H9 (cell line): ENCODE measurements around the gene CCL17. TPM values are rescaled to one million over a fixed set of nuclear protein-coding genes. Genes with fewer than 3 reads are reported as not detected.

ENCODE experiments used
- DNase-seq: peaks from one replicate; pipeline ENCODE4 v3.0.0-alpha.2; 2017
- H2AFZ ChIP-seq: one replicate; pipeline ENCODE4 v1.6.1; 2013; ENCODE audit warnings: mild to moderate bottlenecking, low read length, control low read depth, moderate library complexity
- H2AK5ac ChIP-seq: 2 replicates; pipeline ENCODE4 v1.6.1; 2013; ENCODE audit warnings: low read length, control low read depth, mixed read lengths; ENCODE audit not compliant: insufficient read length
- H2BK120ac ChIP-seq: one replicate; pipeline ENCODE4 v1.6.1; 2013; ENCODE audit warnings: low read depth, mild to moderate bottlenecking, low read length, control low read depth, inconsistent platforms; ENCODE audit not compliant: poor library complexity, severe bottlenecking
- H2BK12ac ChIP-seq: 2 replicates; pipeline ENCODE4 v1.6.1; 2013; ENCODE audit warnings: low read length, control low read depth, mixed read lengths, low read depth; ENCODE audit not compliant: insufficient read length
- H2BK15ac ChIP-seq: 2 replicates; pipeline ENCODE4 v1.6.1; 2013; ENCODE audit warnings: low read depth, low read length, control low read depth
- H2BK20ac ChIP-seq: one replicate; pipeline ENCODE4 v1.6.1; 2013; ENCODE audit warnings: low read depth, mild to moderate bottlenecking, low read length, control low read depth, inconsistent platforms; ENCODE audit not compliant: poor library complexity, severe bottlenecking
- H2BK5ac ChIP-seq: 2 replicates; pipeline ENCODE4 v1.6.1; 2013; ENCODE audit warnings: low read length, control low read depth, mixed read lengths; ENCODE audit not compliant: insufficient read length
- H3K14ac ChIP-seq: 2 replicates; pipeline ENCODE4 v1.6.1; 2013; ENCODE audit warnings: low read length, control low read depth; ENCODE audit not compliant: insufficient read depth
- H3K18ac ChIP-seq: 2 replicates; pipeline ENCODE4 v1.6.1; 2013; ENCODE audit warnings: low read depth, mild to moderate bottlenecking, mixed read lengths, low read length, control low read depth; ENCODE audit not compliant: insufficient read length
- H3K23ac ChIP-seq: 2 replicates; pipeline ENCODE4 v1.6.1; 2013; ENCODE audit warnings: low read length, control low read depth, mixed read lengths, low read depth; ENCODE audit not compliant: insufficient read length
- H3K23me2 ChIP-seq: 2 replicates; pipeline ENCODE4 v1.6.1; 2013; ENCODE audit warnings: low read depth, mild to moderate bottlenecking, mixed read lengths, low read length, control low read depth; ENCODE audit not compliant: insufficient read length, poor library complexity, severe bottlenecking
- H3K27ac ChIP-seq: 2 replicates; pipeline ENCODE4 v1.5.1; 2013; ENCODE audit warnings: low read length, control low read depth, mixed read lengths, low read depth; ENCODE audit not compliant: insufficient read length
- H3K27me3 ChIP-seq: 2 replicates; pipeline ENCODE4 v1.6.1; 2013; ENCODE audit warnings: low read length, control low read depth, inconsistent platforms; ENCODE audit not compliant: insufficient read depth
- H3K4ac ChIP-seq: 2 replicates; pipeline ENCODE4 v1.6.1; 2013; ENCODE audit warnings: low read depth, mild to moderate bottlenecking, control low read depth, inconsistent platforms, low read length, moderate library complexity
- H3K4me1 ChIP-seq: 2 replicates; pipeline ENCODE4 v1.6.1; 2013; ENCODE audit warnings: low read length, control low read depth, inconsistent platforms; ENCODE audit not compliant: insufficient read depth
- H3K4me2 ChIP-seq: 2 replicates; pipeline ENCODE4 v1.6.1; 2013; ENCODE audit warnings: low read length, control low read depth, mixed read lengths; ENCODE audit not compliant: insufficient read length, insufficient read depth
- H3K56ac ChIP-seq: 2 replicates; pipeline ENCODE4 v1.6.1; 2013; ENCODE audit warnings: low read depth, mild to moderate bottlenecking, mixed read lengths, low read length, control low read depth; ENCODE audit not compliant: insufficient read length
- H3K79me1 ChIP-seq: 2 replicates; pipeline ENCODE4 v1.6.1; 2013; ENCODE audit warnings: low read depth, mild to moderate bottlenecking, moderate library complexity, low read length, control low read depth, inconsistent platforms; ENCODE audit not compliant: insufficient read depth, poor library complexity, severe bottlenecking
- H3K79me2 ChIP-seq: 2 replicates; pipeline ENCODE4 v1.6.1; 2013; ENCODE audit warnings: low read length, control low read depth, inconsistent platforms; ENCODE audit not compliant: insufficient read depth
- H3K9ac ChIP-seq: 2 replicates; pipeline ENCODE4 v1.6.1; 2013; ENCODE audit warnings: low read length, control low read depth, mixed read lengths; ENCODE audit not compliant: insufficient read length; ENCODE audit errors: extremely low read depth
- H3K9me3 ChIP-seq: one replicate; pipeline ENCODE4 v1.6.1; 2013; ENCODE audit warnings: low read depth, low read length, inconsistent platforms; ENCODE audit not compliant: control insufficient read depth
- H3T11ph ChIP-seq: one replicate; pipeline ENCODE4 v1.6.1; 2013; ENCODE audit warnings: mild to moderate bottlenecking, low read length, control low read depth, inconsistent platforms
- H4K20me1 ChIP-seq: one replicate; pipeline ENCODE4 v1.6.1; 2013; ENCODE audit not compliant: control insufficient read depth, insufficient read length, insufficient read depth
- H4K5ac ChIP-seq: 2 replicates; pipeline ENCODE4 v1.6.1; 2013; ENCODE audit warnings: low read depth, mild to moderate bottlenecking, mixed read lengths, low read length, control low read depth; ENCODE audit not compliant: insufficient read length
- H4K8ac ChIP-seq: replicated peaks from 2 replicates; pipeline ENCODE4 v1.6.1; 2013; ENCODE audit warnings: low read length, control low read depth, mixed read lengths, low read depth; ENCODE audit not compliant: insufficient read length
- H4K91ac ChIP-seq: 2 replicates; pipeline ENCODE4 v1.6.1; 2013; ENCODE audit warnings: low read depth, mild to moderate bottlenecking, moderate library complexity, mixed read lengths, low read length, control low read depth; ENCODE audit not compliant: insufficient read length
- H3K27ac Mint-ChIP-seq, 3 experiments: 2 replicates in 2 of 3; 3 replicates in 1 of 3; pipeline ENCODE4 v1.8.0; 2020 to 2021; ENCODE audit warnings: mixed read lengths in 3 of 3, mild to moderate bottlenecking in 1 of 3, moderate library complexity in 1 of 3
- H3K27me3 Mint-ChIP-seq: 2 replicates; pipeline ENCODE4 v1.8.0; 2021; ENCODE audit warnings: low read depth, mild to moderate bottlenecking, moderate library complexity, mixed read lengths
- H3K36me3 Mint-ChIP-seq, 3 experiments: 2 replicates in 2 of 3; 3 replicates in 1 of 3; pipeline ENCODE4 v1.8.0; 2020 to 2021; ENCODE audit warnings: low read depth in 3 of 3, mixed read lengths in 3 of 3; ENCODE audit not compliant: insufficient read depth in 1 of 3
- H3K4me1 Mint-ChIP-seq, 2 experiments: 2 replicates each; pipeline ENCODE4 v1.8.0; 2020; ENCODE audit warnings: mixed read lengths in 2 of 2
- H3K4me3 Mint-ChIP-seq, 2 experiments: 2 replicates in 1 of 2; 3 replicates in 1 of 2; pipeline ENCODE4 v1.8.0; 2020 to 2021; ENCODE audit warnings: mild to moderate bottlenecking in 2 of 2, mixed read lengths in 2 of 2, moderate library complexity in 1 of 2
- H3K9me3 Mint-ChIP-seq, 2 experiments: 2 replicates in 1 of 2; 3 replicates in 1 of 2; pipeline ENCODE4 v1.8.0; 2020; ENCODE audit warnings: mild to moderate bottlenecking in 2 of 2, mixed read lengths in 2 of 2, moderate library complexity in 1 of 2
- WGBS: extraction: QIAGEN DNeasy Blood & Tissue Kit; methylation state at CpG from one replicate; pipeline ENCODE4 v1.1.7; 2013; ENCODE audit warnings: missing lambda C conversion rate, low lambda C conversion rate, mixed read lengths; ENCODE audit not compliant: insufficient read length; ENCODE audit errors: extremely low coverage; 5-methylcytosine and 5-hydroxymethylcytosine counted together
- total RNA-seq: library from RNA; stranded (reverse); gene quantifications from 2 replicates; pipeline ENCODE4 v1.2.1, GENCODE V29; 2021
- TF ChIP-seq, protein P1 (sequence below): fragments of 200-600 bp; sonication (generic); conservative IDR thresholded peaks from 3 replicates; pipeline ENCODE4 v1.8.0; 2021; ENCODE audit warnings: antibody characterized with exemption, mild to moderate bottlenecking

The CCL17 gene
- total RNA-seq, 1 experiment from 2014 or later, result not detected

- Histone ChIP-seq H4K91ac (no peak overlapping the region), H3K27me3 (no peaks in the 10 kb centered on the region), H3T11ph (no peak overlapping the region), H2AK5ac (no peak overlapping the region), H4K8ac (no peak overlapping the region), H2AFZ (no peak overlapping the region), H3K9ac (no peak overlapping the region), H2BK20ac (no peak overlapping the region), H4K20me1 (no peaks in the 10 kb centered on the region), H3K56ac (no peak overlapping the region), H3K14ac (no peak overlapping the region), H3K23ac (no peak overlapping the region), H2BK5ac (no peak overlapping the region), H2BK15ac (no peak overlapping the region), H3K23me2 (peaks cover 4% of the 10 kb centered on the region), H3K79me1 (no peaks in the 10 kb centered on the region), H3K27ac (no peak overlapping the region), H2BK120ac (no peak overlapping the region), H3K9me3 (no peaks in the 10 kb centered on the region), H4K5ac (no peak overlapping the region), H3K18ac (no peak overlapping the region), H3K79me2 (no peaks in the 10 kb centered on the region), H3K4ac (no peak overlapping the region), H3K4me2 (no peak overlapping the region), H3K4me1 (no peaks in the 10 kb centered on the region), H2BK12ac (no peak overlapping the region)
- no peak overlapping the region for H3K4me3 Mint-ChIP-seq
- no peaks in the 10 kb centered on the region for H3K9me3 Mint-ChIP-seq
- TF ChIP-seq, protein P1, sequence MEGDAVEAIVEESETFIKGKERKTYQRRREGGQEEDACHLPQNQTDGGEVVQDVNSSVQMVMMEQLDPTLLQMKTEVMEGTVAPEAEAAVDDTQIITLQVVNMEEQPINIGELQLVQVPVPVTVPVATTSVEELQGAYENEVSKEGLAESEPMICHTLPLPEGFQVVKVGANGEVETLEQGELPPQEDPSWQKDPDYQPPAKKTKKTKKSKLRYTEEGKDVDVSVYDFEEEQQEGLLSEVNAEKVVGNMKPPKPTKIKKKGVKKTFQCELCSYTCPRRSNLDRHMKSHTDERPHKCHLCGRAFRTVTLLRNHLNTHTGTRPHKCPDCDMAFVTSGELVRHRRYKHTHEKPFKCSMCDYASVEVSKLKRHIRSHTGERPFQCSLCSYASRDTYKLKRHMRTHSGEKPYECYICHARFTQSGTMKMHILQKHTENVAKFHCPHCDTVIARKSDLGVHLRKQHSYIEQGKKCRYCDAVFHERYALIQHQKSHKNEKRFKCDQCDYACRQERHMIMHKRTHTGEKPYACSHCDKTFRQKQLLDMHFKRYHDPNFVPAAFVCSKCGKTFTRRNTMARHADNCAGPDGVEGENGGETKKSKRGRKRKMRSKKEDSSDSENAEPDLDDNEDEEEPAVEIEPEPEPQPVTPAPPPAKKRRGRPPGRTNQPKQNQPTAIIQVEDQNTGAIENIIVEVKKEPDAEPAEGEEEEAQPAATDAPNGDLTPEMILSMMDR, result no peak
- H3K4me1 Mint-ChIP-seq, result peaks cover 0 to 5% of the 10 kb centered on the region in 2 experiments; a peak in 1 of 4 replicates
- no peak for DNase-seq
- H3K36me3 Mint-ChIP-seq, result peaks cover 20 to 50% (median 49%) of the 10 kb centered on the region in 3 experiments; a peak in 6 of 7 replicates
- no peaks in the 10 kb centered on the region; the same call in 1 of the 2 replicates for H3K27me3 Mint-ChIP-seq
- no CpG with 5 or more reads among the region's 10 CpGs for WGBS
- no peak overlapping the region for H3K27ac Mint-ChIP-seq
These were observed 47.5 kb downstream of the CCL17 start for GRCh38 chr16:57452021-57452420.
